Measurements from ENCODE around the gene LURAP1L.

Gene LURAP1L, protein sequence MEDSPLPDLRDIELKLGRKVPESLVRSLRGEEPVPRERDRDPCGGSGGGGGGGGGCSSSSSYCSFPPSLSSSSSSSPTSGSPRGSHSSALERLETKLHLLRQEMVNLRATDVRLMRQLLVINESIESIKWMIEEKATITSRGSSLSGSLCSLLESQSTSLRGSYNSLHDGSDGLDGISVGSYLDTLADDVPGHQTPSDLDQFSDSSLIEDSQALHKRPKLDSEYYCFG

DNA sequence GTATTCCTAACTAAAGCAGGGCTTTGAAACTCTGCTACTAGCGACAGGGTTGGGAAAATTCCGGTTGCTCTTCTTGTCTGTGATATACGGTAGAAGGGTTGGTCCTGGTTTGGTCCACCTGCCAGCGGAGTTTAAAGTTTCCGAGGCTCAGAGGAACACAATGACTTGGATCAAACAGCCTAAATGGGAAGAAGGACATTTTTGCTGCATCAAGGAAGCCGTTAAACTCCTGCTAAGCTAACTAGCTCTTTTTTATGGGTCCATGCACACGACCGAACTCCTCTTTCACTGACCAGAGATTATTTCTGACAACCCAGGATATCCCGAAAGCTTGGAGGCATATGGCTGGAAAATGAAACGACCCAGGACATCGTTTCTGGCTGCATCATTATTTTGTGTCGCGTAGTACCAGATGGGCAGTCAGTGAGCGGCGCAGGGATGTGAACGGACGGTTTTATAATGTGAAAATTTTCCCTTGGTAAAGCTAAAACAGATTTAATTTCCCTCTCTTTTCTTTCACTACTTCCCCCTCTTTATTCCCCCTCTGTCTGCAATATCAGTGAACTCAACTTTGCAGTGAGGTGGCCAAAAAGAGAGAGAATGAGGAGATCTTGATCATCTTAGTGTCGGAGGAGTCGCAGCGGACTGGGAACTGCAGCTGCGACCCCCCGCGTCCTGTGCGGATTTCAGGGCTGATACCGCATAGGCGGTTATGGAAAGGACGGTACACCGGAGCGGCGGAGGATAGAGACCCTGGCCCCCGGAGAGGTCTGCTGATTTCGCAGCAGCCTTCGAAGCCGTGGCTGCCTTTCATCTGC, at the start of gene LURAP1L:
Gene LURAP1L (plus strand): TSS at position 160 of the 818 bp plus-strand sequence. CDS start 696 bp downstream, outside the sequence.
- peak; percentile 57 to 81 for DNase-seq

DNA sequence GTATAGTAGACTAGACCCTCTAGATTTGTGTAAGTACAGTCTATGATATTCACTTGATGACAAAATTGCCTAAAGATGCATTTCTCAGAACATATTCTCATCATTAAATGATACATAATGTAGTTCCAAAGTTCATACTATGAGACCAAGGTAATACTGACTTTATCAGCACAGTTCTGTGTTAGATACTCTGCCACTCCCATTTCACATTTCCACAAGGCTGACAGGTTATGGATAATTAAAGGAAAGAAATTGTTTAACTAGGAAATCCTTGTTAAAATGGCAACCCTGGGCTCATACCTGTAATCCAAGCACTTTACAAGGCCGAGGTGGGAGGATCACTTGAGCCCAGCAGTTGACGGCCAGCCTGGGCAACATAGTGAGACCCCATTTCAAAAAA, 48.0 kb upstream of the LURAP1L start:
- DNase-seq, result no peak

DNA sequence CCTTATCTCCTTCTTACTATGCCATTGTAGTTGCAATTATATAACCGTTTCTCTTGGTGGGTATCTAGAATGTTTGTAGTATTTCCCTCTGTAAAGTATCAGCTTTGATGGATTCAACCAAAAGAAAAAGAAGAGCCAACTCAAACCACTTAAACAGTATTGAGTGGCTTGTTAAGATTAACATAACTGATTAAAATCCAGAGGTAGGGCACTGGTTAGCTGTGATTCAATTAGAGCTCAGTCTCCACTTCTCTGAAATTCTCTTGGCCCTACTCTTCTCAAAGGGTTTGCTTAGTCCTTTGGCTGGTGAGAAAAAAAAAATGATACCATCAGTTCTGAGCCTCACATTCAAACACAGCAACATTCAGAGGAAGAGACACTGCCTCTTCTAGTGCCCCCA, 44.6 kb upstream of the LURAP1L start:
- peak in 1 of 2 experiments; percentile 10 for DNase-seq

DNA sequence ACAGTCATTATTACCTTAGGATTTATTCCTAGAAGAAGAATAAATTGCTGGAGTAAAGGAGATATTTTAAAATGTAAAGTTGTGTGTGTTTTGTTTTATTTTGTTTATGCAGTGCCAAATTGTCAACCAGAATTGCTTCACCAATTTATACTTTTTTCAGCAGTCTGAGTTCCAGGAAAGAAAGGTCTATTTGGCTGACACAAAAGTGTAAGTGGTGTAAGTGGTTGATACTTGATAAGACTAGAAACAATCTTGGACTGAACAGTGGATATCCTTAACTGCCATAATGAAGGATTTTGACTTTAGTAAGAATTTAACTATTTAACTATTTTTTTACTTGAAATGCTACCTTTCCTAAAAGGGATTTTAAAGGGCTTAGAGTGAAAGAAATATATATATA, 43.9 kb upstream of the LURAP1L start:
- DNase-seq, result no peak

DNA sequence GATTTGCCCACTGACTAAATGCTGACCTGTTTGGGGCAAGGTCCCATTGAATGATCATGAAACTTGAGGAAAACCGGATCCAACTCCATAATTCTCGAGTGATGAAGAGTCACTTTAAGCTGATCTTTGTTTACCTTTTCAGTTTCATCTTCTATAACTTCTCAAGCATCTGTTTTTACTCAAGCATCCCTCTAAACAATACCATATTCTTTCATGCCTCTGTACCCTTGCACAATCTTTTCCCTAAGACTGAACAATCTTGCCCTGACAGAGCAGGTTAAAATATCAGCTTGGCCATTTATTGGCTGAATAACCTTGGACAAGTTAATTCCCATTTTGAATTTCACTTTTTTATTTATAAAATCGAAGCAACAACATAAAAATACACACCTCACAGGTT, 41.8 kb upstream of the LURAP1L start:
- DNase-seq, result no peak

DNA sequence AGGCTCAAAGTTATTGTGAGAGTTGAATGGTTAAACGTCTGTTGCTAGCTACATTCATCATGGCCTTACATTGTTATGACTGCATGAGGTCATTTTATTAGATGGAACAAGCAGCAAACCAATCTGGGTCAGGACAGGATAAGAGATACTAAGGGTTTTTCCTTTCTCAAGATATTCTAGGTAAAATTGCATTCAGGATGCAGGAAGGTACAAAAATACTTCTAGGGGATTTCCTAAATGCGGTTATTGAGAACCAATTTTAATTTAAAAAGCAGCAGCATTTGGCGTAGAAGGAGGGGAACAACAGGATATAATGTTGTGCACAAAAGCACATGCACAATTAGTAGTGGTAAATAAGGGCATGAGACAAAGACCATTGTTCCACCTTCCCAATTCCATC, 39.2 kb upstream of the LURAP1L start:
- no peak for DNase-seq

DNA sequence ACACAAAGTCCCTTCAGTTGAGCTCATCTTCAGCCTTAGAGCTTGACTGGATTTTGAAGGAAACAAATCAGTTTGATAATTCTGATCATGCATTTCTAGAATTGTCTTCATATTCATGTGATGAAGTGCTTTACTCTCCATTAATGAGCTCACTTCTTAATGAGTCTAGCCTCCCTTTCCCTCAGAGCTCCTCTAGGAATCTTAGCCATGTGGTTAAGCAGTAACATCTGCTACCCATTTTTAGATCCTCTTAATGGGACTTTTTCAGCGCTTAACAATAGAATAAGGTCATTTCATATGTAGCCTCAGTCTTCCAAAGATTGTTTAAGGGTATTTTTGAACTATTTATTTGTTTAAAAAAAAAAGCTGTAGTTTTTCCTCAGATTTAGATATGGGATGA, 36.9 kb upstream of the LURAP1L start:
- peak; percentile 39 to 88 for DNase-seq

DNA sequence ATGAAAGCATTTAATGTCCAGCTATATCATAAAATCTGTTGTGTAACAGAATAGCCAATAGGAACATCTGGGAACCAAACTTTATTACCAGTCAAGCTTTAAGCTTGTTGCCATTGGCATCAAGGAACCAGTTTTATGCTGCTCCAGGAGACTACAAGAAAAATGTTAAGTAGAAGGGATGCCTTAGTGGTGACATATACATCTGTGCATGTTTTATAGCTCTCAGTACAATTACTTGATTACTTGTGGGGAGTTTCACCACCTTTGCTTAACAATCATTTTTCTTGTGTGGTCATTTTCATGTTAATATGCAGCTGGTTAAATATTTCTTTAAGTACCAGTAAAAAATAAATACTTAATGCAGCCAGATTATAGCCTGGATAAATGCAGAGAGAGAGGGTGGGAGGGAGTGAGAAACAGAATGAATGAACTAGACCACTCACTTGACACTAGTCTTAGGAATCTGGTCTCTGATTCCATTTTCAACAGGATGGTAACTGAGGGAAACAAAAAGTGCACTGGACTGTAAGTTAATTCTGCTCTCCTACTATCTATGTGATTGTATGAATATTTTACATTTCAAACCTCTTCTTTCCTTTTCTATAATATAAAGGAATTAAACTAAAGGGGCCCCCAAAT, 35.7 kb upstream of the LURAP1L start:
- peak in 1 of 2 experiments; percentile 55 for DNase-seq

DNA sequence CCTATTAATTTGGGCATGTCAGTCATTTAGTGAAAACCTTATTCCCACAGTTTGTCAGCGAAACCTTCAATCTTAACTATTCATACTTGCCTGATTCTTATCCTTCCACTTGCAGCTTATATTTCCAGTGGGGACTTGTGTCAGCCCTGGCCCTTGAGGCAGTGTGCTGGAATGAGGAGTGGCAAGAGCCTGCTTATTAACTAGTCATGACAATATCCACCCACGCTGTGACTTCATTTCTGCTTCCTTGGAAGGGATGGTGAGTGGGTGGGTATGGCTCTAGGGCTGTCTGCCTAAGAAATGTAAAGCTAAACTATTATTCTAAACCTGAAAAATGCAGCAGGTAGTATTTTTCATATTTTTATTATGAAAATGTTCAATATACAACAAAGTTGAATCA, 34.0 kb upstream of the LURAP1L start:
- no peak for DNase-seq

DNA sequence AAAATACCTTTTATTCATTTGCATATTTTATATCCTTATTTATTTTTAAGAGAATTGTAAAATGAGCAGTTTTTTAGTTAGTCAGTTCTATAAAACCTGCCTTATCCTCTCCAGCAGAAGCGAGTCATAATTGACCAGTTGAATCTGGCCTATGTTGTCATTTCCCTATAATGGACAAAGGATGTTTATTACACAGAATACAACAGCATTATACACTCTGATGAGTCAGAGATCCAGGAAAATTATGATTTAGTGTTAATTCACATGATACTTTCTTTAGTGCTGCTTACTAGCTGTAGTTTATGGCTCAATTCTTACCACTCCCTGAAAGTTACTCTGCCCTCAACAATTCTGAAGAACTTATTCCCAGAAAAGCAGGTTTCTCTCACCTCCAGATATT, 26.8 kb upstream of the LURAP1L start:
- DNase-seq, result no peak

DNA sequence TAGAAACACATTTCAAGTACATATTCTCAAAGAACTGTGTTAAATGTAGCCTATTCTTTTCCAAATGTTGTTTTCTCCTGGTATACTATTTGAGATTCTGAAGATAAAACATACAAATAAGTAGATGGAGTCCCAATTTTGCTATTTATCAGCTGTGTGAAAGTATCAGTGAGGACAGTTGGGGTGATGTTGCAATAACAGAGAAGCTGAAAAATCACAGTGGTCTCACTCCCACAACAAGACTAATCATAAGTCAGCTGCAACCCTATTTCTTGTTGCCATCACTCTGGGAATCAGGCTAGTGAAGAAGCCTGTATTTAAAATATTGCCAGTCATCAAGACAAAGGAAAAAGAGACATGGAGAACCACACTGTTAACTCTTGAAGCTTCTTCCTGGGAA, 25.9 kb upstream of the LURAP1L start:
- DNase-seq, result no peak

DNA sequence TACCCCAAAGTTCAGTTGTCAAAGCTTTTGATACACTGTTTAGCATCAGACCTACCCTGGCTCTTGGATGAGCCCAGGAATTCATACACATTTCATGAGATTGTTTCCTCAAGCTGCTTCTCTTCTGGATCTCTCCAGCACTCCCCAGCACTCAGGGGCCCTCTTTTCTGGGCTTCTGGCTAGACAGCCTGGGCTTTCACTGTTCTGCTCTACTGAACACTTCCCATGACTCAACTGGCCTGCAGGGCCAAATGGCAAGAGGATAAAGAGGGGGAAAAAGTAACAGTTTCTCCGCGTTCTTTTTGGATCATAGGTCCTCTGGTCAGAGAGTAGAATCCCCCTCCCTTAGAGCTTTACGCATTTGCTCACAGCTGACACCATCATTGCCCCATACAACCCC, 20.9 kb upstream of the LURAP1L start:
- no peak for DNase-seq

DNA sequence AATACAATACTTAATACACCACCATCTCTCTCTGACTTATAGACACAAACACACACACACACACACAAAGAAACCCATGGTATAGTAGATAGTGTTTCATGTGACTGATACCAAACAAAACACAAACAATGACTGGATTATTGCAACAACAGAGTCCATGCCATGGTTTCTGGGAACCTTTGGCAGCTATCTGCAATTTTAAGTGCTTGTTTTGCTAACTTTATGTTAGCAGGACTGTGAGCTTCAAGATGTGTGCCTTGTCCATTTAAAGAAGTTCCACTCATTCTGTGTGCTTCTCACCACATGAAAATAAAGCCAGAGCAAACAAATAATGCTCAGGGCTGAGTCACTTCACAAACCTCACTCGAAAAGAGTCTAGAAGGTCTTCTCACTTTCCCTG, 15.1 kb upstream of the LURAP1L start:
- DNase-seq, result no peak

DNA sequence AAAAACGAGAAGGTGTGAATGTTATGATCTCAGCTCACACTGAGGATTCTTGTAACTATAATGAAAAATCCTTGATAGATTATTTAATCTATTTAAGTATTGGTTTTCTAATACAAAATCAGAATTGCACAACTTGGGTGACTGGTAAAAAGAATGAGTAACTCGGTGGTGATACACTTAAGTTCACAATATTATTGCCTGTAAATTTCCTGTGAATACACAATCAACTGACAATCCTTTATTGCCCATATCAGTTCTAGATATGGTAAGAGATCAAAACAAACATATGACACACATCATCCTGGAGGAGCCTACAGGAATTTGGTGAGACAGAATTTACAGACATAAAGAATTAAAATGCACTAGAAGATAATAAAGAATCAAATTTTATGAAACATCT, 14.1 kb upstream of the LURAP1L start:
- DNase-seq, result no peak

DNA sequence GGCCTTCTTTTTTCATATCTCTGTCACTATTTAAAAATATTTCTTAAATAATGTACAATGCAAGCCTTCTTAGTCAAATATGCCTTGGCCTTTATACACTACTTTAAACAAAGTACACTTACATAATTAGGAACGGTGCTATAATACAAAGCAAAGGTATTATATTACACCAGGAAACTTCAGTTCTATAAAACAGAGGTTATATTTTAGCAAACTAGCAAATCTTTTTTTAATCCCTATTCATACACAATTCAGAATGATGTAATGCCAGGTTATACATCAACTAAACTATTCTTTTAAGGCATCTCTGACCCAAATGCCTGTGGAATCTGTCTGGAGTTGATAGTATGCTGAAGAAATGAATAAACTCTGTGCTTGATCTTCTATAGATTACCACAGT, 10.7 kb upstream of the LURAP1L start:
- no peak for DNase-seq

DNA sequence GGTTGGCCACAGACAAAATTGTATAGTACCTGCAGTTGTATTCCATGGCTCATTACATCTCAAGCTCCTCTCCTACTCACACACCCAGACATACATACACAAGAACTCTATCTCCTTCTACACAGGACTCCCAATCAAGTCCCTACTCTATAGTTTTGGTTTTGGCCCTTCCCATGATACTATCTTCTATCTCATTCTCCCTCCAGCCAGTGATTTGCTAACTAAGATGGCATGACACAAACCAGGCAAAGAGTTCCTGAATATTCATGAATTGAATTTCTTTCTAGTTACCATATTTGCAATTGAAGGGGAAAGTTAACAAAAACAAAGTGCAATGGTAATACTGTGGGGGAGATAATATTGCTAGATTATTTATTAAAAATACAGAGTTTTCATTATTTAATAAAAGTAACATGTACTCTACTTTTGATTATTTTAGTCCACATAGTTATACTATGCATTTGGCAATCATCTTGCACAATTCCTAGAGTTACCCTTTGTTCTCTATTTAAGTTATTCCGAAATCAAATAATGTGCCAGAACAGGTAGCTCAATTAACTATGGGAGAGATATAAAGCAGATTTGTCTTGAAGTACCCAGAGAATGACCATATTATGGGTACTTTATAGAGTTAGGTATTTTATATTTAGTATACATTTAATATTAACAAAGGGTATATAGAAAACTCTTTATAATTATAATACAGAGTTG, 9.6 kb upstream of the LURAP1L start:
- DNase-seq, result no peak

DNA sequence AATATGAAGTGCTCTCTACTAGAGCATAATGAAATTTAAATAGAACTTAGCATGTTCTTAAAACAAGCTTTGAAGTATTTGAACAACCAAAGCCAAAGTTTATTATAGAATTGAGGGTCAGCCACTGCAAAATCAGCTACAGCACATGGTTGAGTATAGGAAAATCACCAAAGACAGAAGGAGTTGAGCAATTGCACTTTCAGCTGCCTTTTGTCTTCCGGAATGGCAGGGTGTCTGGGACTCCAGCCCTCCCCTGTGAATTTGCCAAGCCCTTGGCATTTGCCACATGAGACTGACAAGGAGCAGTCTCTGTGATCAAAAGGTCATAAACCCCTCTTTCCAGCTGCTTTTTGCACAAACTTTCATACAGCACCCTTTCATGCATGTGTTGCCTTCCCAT, 8.5 kb upstream of the LURAP1L start:
- no peak for DNase-seq

DNA sequence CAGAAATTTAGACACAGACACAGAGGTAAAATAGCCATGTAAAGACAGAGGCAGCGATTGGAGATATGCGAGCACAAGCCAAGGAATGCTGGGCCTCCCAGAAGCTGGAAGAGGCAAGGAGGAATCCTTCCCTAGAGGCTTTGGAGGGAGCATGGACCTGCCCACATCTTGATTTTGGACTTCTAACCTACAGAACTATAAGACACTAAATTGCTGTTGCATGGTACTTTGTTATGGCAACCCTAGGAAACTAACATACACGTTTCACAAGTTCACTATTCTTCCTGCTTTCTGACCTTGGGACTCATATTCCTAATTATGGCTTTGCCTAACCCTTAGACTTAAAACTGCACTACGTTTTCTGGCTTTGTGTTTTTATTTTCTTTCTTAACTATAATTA, 4.6 kb upstream of the LURAP1L start:
- DNase-seq, result no peak

DNA sequence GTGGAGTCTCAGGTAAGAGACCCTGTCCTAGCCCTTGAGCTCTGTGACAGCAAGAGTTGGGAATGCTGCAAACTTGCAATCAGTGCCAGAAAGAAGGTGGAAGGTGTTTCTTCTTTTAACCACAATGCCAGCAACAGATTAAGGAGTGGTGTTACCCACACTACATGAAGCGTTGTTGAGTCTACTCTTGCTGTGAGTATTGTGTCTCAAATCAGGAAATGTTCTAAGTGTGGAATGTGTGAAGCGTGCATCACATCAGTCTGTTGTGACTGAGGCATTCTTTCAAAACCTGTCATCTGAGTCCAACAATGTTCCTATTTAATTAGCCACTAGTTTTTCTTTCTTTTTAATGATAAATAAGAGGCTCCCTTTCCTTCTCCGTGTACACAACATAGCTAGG, 2.9 kb upstream of the LURAP1L start:
- DNase-seq, result no peak

DNA sequence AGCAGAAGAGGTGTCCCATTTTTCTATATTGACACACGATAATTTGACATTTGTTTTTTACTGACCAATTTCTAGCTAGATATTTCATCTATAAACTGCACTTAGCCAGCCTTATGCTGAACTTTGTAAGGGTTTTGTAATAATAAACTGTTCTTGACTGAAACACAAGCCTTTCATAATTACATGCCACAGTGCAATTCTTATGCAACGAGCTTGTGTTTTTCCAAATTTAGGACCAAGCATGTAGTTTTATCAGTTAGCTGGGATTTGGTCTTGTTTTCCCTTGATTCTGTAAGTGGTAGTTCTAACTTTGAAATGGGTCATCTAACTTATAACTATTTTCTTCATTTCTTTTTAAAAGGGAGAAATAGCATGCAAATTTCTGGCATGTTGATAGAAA, 1.3 kb upstream of the LURAP1L start:
- DNase-seq, result no peak

DNA sequence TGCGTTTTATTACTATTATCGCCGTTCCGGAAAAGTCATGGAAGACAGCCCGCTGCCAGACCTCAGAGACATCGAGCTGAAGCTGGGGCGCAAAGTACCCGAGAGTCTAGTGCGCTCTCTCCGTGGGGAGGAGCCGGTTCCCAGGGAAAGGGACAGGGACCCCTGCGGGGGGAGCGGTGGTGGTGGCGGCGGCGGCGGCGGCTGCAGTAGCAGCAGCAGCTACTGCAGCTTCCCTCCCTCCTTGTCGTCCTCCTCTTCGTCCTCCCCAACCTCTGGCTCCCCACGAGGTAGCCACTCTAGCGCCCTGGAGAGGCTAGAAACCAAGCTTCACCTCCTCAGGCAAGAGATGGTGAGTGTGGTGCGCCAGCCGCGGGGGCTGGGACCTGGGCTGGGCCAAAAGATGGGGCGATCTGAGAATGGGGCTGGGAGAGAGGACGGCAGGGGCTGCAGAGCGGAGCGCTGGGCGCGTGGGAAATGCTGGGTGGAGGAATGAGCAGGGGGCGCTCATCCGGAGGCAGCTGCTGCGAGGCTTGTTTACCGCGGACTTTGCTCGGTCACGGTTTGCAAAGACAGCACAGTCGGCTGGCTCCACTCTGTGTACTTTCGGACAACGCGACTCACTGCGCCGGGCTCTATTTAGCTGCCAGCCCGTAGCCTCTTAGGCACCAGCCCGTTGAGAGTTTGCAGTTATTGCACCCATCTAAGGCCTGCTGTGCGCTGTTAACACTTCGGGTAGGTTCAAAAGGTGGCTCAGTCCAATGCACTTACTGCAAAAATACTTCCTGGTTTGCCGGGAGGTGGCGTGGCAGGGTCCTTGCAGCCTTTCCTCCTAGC, 1.1 kb downstream of the LURAP1L start:
- peak in 1 of 2 experiments; percentile 87 for DNase-seq

DNA sequence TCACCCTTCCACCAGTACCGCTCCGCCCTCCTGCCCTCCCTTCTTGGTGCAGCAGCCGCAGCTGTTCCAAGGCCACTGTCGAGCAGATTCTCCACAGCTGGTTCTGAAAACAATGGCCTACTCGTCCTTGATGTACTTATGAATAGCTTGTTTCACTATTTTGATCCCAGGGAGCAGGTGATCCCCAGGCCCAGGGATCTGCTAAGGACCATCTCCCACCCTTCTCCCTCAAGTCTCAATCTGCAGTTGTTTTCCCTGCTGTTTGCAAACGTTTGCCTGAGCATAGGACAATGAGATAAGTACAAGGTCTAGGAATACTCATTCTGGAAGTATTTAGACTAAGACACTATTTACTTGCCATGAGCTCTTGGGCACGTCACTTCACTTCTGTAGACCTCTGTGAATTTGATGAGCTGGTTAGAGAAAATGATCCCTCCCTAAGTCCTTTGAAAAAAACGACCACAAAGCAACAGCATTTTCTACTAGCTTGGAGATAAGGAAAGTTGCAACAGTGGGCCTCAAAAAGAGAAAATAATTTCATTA, 1.8 kb downstream of the LURAP1L start:
- DNase-seq, result peak in 1 of 2 experiments; percentile 94
